ENCODE measurements around the gene KRTAP10-3. TPM values are rescaled to one million over a fixed set of nuclear protein-coding genes. Genes with fewer than 3 reads are reported as not detected.

KRTAP10-3 gene
- total RNA-seq, 1 donor from 2014 or later: not detected

DNA sequence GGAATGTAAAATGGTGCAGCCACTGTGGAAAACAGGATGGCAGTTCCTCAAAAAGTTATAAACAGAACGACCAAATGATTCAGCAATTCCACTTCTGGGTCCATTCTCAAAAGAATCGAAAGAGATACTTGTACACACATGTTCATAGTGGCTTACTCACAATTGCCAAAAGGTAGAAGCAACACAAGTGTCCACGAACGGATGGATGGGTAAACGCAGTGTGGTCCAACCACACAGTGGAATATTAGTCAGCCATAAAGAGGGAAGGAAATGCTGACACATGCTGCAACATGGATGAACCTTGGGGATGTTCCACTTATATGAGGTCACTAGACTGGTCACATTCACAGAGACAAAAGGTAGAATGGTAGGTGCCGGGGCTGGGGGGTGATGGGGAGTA is 23.9 kb downstream of the KRTAP10-3 start:
- Mint-ChIP-seq H3K27me3 (ENCODE audit: unreplicated experiment) (peaks cover 4% of the 10 kb centered on the region), H3K4me3 (ENCODE audit: unreplicated experiment) (no peak overlapping the region), H3K9me3 (ENCODE audit: unreplicated experiment) (peaks cover 10% of the 10 kb centered on the region), H3K27ac (ENCODE audit: unreplicated experiment) (no peak overlapping the region), H3K4me1 (ENCODE audit: low read depth, unreplicated experiment) (peaks cover 8% of the 10 kb centered on the region), H3K36me3 (ENCODE audit: unreplicated experiment) (peaks cover 6% of the 10 kb centered on the region)
- no peak for TF ChIP-seq CTCF (IDR thresholded peaks at IDR 0.05; ENCODE audit: partially characterized antibody, unreplicated experiment)
- no peak for DNase-seq

DNA sequence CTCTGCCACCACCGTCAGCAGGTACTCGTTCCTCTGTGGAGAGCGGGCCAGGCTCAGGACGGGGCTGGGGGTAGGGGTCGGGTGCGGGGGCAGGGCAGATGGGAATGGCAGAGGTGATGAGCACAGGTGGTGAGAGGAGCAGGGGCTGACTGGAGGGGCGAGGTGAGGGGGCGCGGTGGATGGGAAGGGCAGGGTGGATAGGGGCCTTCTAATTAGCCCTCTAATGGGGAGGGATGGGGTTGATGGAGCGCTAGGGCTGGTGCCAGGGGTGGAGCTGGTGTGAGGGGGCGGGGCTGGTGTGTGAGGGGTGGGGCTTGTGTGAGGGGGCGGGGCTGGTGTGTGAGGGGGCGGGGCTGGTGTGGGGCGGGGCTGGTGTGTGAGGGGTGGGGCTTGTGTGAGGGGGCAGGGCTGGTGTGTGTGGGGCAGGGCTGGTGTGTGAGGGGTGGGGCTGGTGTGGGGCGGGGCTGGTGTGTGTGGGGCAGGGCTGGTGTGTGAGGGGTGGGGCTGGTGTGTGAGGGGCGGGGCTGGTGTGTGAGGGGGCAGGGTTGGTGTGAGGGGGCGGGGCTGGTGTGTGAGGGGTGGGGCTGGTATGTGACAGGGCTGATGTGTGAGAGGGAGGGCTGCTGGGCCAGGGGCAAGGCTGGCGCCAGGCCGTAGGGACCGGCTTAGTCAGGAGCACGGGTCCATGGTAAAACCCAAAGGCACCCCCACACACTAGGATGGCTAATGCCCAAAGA is 24.5 kb downstream of the KRTAP10-3 start:
- Mint-ChIP-seq H3K27ac (ENCODE audit: unreplicated experiment) (no peak overlapping the region), H3K4me3 (ENCODE audit: unreplicated experiment) (no peak overlapping the region), H3K27me3 (ENCODE audit: unreplicated experiment) (peaks cover 4% of the 10 kb centered on the region), H3K9me3 (ENCODE audit: unreplicated experiment) (peaks cover 10% of the 10 kb centered on the region), H3K4me1 (ENCODE audit: low read depth, unreplicated experiment) (peaks cover 8% of the 10 kb centered on the region), H3K36me3 (ENCODE audit: unreplicated experiment) (peaks cover 6% of the 10 kb centered on the region)
- DNase-seq: no peak
- TF ChIP-seq CTCF (IDR thresholded peaks at IDR 0.05; ENCODE audit: partially characterized antibody, unreplicated experiment): no peak

- Mint-ChIP-seq H3K36me3 (ENCODE audit: unreplicated experiment) (peaks cover 6% of the 10 kb centered on the region), H3K4me1 (ENCODE audit: low read depth, unreplicated experiment) (peaks cover 8% of the 10 kb centered on the region), H3K9me3 (ENCODE audit: unreplicated experiment) (peaks cover 10% of the 10 kb centered on the region), H3K27me3 (ENCODE audit: unreplicated experiment) (peaks cover 4% of the 10 kb centered on the region), H3K27ac (ENCODE audit: unreplicated experiment) (no peak overlapping the region), H3K4me3 (ENCODE audit: unreplicated experiment) (no peak overlapping the region)
- no peak for DNase-seq
- TF ChIP-seq CTCF (IDR thresholded peaks at IDR 0.05; ENCODE audit: partially characterized antibody, unreplicated experiment): no peak
These were observed 25.3 kb downstream of the KRTAP10-3 start for GRCh38 chr21:44533121-44533890.

DNA sequence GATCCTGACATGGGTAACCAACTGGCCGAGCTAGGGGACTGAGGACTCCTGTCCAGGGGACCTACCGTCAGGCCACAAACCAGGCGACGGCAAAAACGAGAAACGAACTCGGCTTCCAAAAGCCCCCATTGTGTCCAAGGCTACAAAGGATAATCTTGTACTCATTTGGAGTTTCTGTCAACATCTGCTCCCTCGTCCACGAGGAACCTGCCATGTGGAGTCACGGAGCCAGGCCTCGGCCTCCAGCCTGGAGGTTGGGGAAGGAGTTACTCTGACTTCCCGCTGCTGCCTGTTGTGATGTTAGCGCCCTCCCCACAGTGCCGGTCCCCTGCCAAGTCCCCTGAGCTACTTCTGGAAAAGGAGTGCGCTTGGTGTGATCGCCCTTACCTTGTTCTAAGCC is 25.9 kb downstream of the KRTAP10-3 start:
- no peak for TF ChIP-seq CTCF (IDR thresholded peaks at IDR 0.05; ENCODE audit: partially characterized antibody, unreplicated experiment)
- no peak overlapping the region for H3K4me3 Mint-ChIP-seq (ENCODE audit: unreplicated experiment)
- DNase-seq: no peak
- H3K27ac Mint-ChIP-seq (ENCODE audit: unreplicated experiment): no peak overlapping the region
- peaks cover 4% of the 10 kb centered on the region for H3K27me3 Mint-ChIP-seq (ENCODE audit: unreplicated experiment)
- peaks cover 8% of the 10 kb centered on the region for H3K4me1 Mint-ChIP-seq (ENCODE audit: low read depth, unreplicated experiment)
- H3K9me3 Mint-ChIP-seq (ENCODE audit: unreplicated experiment): peaks cover 10% of the 10 kb centered on the region
- H3K36me3 Mint-ChIP-seq (ENCODE audit: unreplicated experiment): peaks cover 6% of the 10 kb centered on the region

All from glutamatergic neuron (in vitro differentiated cells).